ENCODE results near the gene RAPGEF3. TPM values are rescaled to one million over a fixed set of nuclear protein-coding genes. Genes with fewer than 3 reads are reported as not detected.

Gene RAPGEF3
- total and polyA plus RNA-seq, 9 of the 15 experiments (the other 6 are each of a cell fraction or from before 2014, with no cell fraction given), result 0.03 to 0.78 (median 0.37) TPM; not detected in 1

GRCh38 chr12:47758834-47759690 lies at the start of gene RAPGEF3 (continued):
- TF ChIP-seq, protein P1, sequence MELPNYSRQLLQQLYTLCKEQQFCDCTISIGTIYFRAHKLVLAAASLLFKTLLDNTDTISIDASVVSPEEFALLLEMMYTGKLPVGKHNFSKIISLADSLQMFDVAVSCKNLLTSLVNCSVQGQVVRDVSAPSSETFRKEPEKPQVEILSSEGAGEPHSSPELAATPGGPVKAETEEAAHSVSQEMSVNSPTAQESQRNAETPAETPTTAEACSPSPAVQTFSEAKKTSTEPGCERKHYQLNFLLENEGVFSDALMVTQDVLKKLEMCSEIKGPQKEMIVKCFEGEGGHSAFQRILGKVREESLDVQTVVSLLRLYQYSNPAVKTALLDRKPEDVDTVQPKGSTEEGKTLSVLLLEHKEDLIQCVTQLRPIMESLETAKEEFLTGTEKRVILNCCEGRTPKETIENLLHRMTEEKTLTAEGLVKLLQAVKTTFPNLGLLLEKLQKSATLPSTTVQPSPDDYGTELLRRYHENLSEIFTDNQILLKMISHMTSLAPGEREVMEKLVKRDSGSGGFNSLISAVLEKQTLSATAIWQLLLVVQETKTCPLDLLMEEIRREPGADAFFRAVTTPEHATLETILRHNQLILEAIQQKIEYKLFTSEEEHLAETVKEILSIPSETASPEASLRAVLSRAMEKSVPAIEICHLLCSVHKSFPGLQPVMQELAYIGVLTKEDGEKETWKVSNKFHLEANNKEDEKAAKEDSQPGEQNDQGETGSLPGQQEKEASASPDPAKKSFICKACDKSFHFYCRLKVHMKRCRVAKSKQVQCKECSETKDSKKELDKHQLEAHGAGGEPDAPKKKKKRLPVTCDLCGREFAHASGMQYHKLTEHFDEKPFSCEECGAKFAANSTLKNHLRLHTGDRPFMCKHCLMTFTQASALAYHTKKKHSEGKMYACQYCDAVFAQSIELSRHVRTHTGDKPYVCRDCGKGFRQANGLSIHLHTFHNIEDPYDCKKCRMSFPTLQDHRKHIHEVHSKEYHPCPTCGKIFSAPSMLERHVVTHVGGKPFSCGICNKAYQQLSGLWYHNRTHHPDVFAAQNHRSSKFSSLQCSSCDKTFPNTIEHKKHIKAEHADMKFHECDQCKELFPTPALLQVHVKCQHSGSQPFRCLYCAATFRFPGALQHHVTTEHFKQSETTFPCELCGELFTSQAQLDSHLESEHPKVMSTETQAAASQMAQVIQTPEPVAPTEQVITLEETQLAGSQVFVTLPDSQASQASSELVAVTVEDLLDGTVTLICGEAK (IDR thresholded peaks at IDR 0.05), result no peak
- TF ChIP-seq, protein P1 (CRISPR knock-in tag; IDR thresholded peaks at IDR 0.05), result no peak
- TF ChIP-seq FOXK2 (conservative IDR thresholded peaks at IDR 0.05 in 1 of 2, IDR thresholded peaks at IDR 0.05 in 1 of 2; ENCODE audit: low read depth in 2 of 2) (peak; percentile 96 to 97), ZKSCAN3 (CRISPR knock-in tag; IDR thresholded peaks at IDR 0.05) (no peak), EGR1 (conservative IDR thresholded peaks at IDR 0.05) (peak; percentile 59), STAT5B (CRISPR knock-in tag; IDR thresholded peaks at IDR 0.05) (no peak), POLR2AphosphoS5 (IDR thresholded peaks at IDR 0.05; ENCODE audit: control insufficient read depth, insufficient read depth, low read depth, low read length) (peak; percentile 29; the same call in 1 of the 2 replicates), STAT6 (CRISPR knock-in tag; IDR thresholded peaks at IDR 0.05) (0 out of 2 replicates have a peak, but pooled peaks have one; percentile 61), CTBP1 (IDR thresholded peaks at IDR 0.05; ENCODE audit: borderline replicate concordance) (peak; percentile 60; the same call in 1 of the 2 replicates), FOXA3 (CRISPR knock-in tag; conservative IDR thresholded peaks at IDR 0.05 in 1 of 2, IDR thresholded peaks at IDR 0.05 in 1 of 2) (peak; percentile 50 to 91; a peak in 3 of 4 replicates)
- TF ChIP-seq, protein P2, sequence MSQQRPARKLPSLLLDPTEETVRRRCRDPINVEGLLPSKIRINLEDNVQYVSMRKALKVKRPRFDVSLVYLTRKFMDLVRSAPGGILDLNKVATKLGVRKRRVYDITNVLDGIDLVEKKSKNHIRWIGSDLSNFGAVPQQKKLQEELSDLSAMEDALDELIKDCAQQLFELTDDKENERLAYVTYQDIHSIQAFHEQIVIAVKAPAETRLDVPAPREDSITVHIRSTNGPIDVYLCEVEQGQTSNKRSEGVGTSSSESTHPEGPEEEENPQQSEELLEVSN (IDR thresholded peaks at IDR 0.05; ENCODE audit: borderline replicate concordance in 1 of 2, extremely low read depth in 1 of 2, insufficient read depth in 1 of 2, insufficient read length in 1 of 2, low read depth in 1 of 2, low read length in 1 of 2, poor library complexity in 1 of 2, severe bottlenecking in 1 of 2), result peak in 1 of 2 experiments; percentile 79
